ENCODE data around the gene ZNF497.
"Not testable (repeated sequence)": the region's sequence is repeated elsewhere in the genome, so short reads cannot be mapped to it uniquely, and the experiment has no call there.

The ZNF497 gene

GRCh38 chr19:58393725-58394033, 31.1 kb upstream of the ZNF497 start:
- no peak for DNase-seq

GRCh38 chr19:58392945-58393724, 30.6 kb upstream of the ZNF497 start:
- no peak for DNase-seq

- no peak for DNase-seq
These were observed 25.6 kb upstream of the ZNF497 start for GRCh38 chr19:58388175-58388526.

- no peak for DNase-seq
These were observed 25.0 kb upstream of the ZNF497 start for GRCh38 chr19:58387338-58388174.

GRCh38 chr19:58386576-58387337, 24.2 kb upstream of the ZNF497 start, which contains the start of gene RPS5:
TSS of gene RPS5 (plus strand) at chr19:58387269. CDS start at chr19:58388138, 869 bp downstream.
- peak; percentile 87 to 97 (median 96) for DNase-seq

GRCh38 chr19:58385891-58386575, 23.5 kb upstream of the ZNF497 start:
- peak in 2 of 6 experiments; percentile 14 to 42 for DNase-seq

- no peak for DNase-seq
These were observed 22.9 kb upstream of the ZNF497 start for GRCh38 chr19:58385313-58385890.

- DNase-seq, result no peak
These were observed 20.5 kb upstream of the ZNF497 start for GRCh38 chr19:58382997-58383603.

- DNase-seq, result no peak
These were observed 19.1 kb upstream of the ZNF497 start for GRCh38 chr19:58381460-58382212.

GRCh38 chr19:58380662-58381459, 18.3 kb upstream of the ZNF497 start, which contains the start of gene ZNF837:
TSS of gene ZNF837 (minus strand) at chr19:58381030. CDS start at chr19:58369332, 11,698 bp downstream.
- DNase-seq, result peak; percentile 92 to 99 (median 98)

GRCh38 chr19:58380037-58380661, 17.6 kb upstream of the ZNF497 start:
- DNase-seq, result peak in 1 of 6 experiments; percentile 40

- no peak for DNase-seq
These were observed 16.7 kb upstream of the ZNF497 start for GRCh38 chr19:58379246-58379645.

- not testable (repeated sequence) for DNase-seq
These were observed 14.2 kb upstream of the ZNF497 start for GRCh38 chr19:58376724-58377123.

GRCh38 chr19:58374200-58374599, 11.6 kb upstream of the ZNF497 start:
- no peak for DNase-seq

- DNase-seq, result no peak
These were observed 10.0 kb upstream of the ZNF497 start for GRCh38 chr19:58372311-58373133.

GRCh38 chr19:58368561-58369360, 6.2 kb upstream of the ZNF497 start:
- no peak for DNase-seq

- no peak for DNase-seq
These were observed 5.3 kb upstream of the ZNF497 start for GRCh38 chr19:58367698-58368454.

Measured in stimulated activated naive CD4-positive, alpha-beta T cell (primary cell).